PC-3 (cell line): Measurements from ENCODE around the gene CASP4.

Source experiments
- CTCF ChIP-seq: fragments of 300-600 bp; sonication (generic); conservative IDR thresholded peaks from 2 replicates; pipeline ENCODE4 v1.5.1; 2017; ENCODE audit warnings: antibody characterized with exemption, low read depth, mild to moderate bottlenecking, low read length
- EZH2phosphoT487 ChIP-seq: fragments of 300-600 bp; sonication (generic); IDR thresholded peaks from 2 replicates; pipeline ENCODE4 v1.6.1; 2018; ENCODE audit warnings: mild to moderate bottlenecking, antibody characterized with exemption, low read length, borderline replicate concordance

- TF ChIP-seq CTCF (peak; percentile 56), EZH2phosphoT487 (no peak)
Measured at GRCh38 chr11:104905271-104905670, 63.1 kb downstream of the CASP4 start.
